ENCODE results near the gene APOBEC2.

Gene APOBEC2

DNA sequence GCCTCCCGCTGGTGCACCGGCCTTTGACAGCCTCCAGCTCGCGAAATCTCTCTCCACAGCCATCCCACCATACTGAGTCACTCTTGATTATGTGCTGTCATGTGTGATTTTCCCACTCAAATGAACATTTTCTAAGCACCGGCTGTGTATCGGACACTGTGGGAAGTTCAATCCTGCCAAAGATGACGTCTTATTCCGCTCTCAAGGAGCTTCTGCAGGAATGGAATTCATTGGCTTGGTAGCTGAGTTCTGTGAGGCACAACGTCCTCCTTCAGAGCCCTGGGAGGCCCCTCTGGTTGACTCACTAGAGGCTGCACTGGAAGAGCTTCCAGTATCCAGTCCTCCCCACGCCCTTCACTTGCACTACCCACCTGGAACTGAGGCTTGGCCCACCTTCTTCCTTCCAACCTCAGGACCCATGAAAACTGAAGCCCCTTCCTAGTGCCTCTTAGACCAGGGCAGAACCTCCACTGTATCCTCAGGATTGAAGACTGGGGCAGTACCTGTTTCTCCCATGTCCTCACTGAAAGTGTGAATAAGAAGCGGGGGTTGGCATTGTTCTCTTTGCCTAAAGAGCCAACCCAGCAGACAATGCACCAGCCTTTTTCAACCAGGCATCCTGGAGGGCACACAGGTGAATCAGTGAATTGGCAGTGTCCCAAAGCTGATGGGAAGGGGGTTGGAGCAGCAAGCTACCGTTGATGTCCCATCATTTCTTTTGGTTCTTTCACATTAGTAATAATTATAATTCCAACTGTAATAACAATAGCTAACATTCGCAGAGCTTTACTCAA is 15.7 kb upstream of the APOBEC2 start:
- DNase-seq (ENCODE audit: extremely low read depth in 1 of 2, low read depth in 1 of 2), result no peak

DNA sequence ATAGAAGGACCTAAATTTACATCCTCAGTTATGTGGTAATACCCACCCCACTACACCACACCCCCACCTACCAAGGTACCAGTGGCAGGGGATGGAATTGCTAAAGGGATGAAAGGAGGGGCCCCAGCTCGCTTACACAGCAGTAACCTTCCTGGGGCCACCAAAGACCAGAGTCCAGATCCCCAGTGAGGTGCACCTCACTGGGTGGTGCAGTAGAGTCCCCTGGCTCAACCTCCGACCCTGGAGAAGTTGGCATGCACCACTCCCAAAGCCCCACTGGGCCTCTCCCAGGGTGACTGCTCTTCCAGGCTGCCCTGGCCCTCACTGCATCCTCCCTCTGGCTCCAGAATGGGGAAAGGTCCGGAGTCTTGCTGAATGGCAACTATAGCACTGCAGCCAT is 14.8 kb upstream of the APOBEC2 start:
- DNase-seq (ENCODE audit: extremely low read depth in 1 of 2, low read depth in 1 of 2), result no peak

DNA sequence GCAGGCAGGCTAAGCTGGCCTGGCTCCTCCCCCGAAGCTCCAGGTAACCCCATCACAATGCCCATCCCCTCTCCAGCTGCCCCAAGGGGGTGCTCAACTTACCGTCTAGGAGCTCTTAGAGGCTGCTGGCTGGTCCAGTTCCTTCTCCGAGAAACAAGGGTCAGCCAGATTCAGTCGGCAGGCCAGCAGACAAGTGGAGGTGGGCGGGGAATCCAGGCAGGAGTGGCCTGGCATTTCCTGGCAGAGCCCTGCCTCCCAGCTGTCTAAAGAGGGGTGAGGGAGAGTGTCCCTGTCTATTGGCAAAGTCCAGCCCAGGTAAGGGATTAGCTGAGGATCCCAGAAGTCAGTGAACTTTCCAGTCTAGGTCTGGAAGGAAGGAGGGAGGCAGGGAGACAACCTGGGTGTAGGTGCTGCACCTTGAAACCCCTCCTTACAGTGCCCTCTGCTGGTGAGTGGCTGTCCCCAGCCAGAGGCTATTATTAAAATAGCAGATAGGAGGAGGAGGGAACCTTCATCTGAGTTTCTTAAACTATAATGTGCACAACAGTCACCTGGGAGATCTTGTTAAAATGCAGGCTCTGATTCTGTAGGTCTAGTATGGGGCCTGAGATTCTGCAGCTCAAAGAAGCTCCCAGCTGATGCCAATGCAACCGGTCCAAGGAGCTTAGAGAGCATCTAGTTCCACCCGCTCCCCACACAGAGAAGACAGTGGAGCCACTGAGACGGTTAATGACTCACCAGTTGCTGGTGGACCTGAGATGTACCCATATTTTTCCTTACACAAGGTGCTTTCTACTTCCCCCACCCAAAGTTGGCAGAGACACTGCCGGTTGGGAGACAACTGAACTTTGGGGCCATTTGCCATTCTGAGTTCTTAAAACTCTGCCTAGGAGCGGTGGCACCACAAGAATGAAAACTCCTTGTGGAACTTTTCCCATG is 13.7 kb upstream of the APOBEC2 start, which contains the start of gene UNC5CL:
Gene UNC5CL, minus strand, starts transcription at position 162 of the 939 bp plus-strand sequence. CDS start 4,147 bp downstream, outside the sequence.
- DNase-seq (ENCODE audit: extremely low read depth in 1 of 2, low read depth in 1 of 2), result peak in 1 of 2 donors; percentile 26

DNA sequence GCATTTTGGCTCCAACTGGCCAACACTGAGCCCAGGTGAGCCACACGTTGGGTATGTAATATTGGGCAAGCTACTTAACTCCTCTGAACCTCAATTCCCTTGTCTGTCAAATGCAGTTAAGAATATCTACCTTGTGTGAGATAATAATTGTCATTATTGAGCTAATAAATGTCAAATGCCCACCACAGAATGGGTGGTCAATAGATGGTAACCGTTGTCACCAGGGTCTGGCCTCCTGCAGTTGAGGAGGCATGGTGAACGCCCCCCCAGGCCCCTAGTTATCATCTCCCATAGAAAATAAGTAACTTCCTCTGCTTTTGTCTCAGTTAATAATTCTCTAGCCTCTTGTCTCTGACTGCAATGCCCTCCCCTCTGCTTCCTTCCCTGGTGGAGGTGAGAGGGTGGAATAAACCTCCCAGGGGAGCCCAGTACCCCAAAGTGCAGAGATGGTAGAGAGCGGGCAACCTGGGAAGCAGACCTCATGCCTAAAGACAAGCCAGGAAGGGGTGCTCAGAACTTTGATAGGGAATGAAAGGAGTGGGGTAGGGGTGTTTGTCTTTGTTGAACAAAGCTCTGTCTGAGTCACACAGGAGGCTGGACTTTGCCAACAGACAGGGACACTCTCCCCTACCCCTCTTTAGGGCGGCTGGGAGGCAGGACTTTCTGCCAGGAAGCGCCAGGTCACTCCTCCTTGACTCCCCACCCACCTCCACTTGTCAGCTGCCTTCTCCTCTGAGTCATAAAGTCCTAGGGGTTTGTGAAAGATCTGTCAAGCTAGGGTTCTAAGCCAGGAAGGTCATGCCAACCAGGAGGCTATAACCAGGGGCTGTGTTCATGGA is 12.7 kb upstream of the APOBEC2 start:
- peak in 1 of 2 donors; percentile 5 for DNase-seq (ENCODE audit: extremely low read depth in 1 of 2, low read depth in 1 of 2)

DNA sequence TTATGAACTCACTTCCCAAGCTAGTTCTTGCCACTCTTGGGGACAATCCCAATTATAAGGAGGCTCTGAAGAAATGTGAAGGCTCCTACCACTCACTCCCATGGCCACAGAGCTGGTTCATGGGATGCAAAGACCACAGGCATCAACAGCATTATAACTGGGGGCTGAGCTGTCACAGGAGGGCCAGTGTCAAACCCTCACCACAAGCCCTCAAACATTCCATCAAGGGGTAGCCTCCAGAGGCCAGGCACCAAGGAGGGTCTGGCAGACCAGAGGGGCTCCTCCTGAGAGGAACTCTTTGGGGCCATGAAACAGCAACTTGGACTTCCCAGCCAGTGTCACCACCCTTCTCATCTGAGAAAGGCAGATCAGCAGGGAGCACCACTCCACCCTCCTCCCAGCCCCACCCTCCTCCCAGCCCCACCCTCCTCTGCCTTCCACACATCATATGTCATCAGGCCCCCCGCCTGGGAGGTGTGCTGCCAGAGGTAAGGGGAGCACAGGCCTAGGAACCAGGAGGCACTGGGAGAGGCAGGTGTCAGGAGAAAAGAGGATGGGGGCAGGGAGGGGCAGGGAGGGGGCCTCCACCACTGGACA is 12.0 kb upstream of the APOBEC2 start:
- DNase-seq (ENCODE audit: extremely low read depth in 1 of 2, low read depth in 1 of 2), result no peak

DNA sequence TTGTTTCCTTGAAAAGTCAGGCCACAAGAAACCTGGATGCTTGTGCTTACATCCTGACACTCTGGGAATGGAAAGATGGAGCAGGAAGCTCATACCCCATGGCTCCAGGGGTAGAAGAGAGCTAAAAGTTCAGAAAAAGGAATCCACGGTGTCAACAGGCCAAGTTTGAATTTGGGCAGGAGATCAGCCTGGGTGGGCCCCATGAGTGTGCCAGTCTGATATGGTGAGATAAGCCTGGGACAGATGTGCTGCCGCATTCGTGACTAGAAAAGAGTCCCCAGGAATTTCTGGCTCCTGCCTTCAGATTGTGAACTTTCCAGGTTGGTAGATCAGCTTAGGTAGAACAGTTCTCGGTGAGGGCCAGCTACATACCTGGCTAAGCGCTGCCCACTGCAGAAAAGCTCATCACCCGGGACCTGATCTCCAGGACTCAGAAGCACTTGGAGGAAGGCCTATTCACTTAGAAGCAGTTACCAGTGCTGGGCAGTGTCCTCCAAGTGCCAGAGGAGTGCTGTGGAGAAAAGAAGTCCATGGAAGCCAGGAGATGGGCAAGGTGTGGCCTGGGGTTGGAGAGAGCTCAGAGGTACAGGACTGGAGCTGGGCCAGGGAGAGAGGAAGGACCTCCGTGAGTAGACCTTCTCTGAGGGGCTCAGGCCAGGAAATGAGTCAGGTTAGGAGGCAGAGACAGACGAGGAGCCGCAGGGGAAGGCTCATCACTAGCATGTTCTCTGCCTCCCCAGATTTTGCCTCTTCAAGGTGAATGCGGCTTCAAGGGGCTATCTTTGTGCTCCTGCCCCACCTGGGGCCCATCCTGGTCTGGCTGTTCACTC is 10.6 kb upstream of the APOBEC2 start, which contains the start of gene TSPO2:
Gene TSPO2, plus strand, starts transcription at position 242 of the 830 bp plus-strand sequence. Its CDS starts 519 bp downstream, at position 761.
- no peak for DNase-seq (ENCODE audit: extremely low read depth in 1 of 2, low read depth in 1 of 2)

DNA sequence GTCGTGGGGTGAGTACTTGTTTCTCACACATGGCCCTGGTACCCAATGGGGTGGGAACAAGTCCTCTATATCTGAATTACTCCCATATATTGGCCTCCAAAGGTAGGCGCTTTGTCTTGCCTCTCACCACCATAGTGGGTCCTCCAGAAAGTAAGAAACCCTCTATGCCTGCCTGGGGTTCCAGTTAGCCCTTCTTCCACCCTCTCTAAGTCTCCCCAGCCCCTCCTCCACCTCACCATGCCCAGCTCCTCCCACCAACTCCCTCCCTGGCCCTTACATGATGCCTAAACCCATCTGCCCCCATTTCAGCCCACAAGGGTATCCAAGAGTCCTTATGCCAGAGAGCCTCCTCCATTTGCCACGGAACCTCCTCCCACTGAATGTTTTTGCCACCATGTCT is 9.9 kb upstream of the APOBEC2 start:
- no peak for DNase-seq (ENCODE audit: extremely low read depth in 1 of 2, low read depth in 1 of 2)

DNA sequence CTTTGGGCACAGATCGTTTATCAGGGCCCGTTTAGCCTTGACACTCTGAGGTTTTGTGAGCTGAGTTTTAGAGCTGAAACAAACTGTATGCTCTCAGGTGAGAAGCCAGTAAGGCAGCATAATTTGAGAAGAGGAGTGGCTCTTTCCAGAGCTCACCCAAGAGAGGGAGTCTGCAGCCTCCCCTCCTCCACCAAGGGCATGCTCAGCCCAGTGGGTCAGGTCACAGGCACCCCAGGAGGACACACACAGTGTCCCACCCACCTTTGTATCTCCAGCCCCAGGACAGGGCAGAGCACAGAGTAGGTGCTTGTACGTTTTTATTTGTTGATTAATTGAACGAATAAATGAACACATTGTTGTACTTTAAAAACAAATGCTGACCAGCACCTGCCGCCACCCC is 7.3 kb upstream of the APOBEC2 start:
- no peak for DNase-seq (ENCODE audit: extremely low read depth in 1 of 2, low read depth in 1 of 2)

DNA sequence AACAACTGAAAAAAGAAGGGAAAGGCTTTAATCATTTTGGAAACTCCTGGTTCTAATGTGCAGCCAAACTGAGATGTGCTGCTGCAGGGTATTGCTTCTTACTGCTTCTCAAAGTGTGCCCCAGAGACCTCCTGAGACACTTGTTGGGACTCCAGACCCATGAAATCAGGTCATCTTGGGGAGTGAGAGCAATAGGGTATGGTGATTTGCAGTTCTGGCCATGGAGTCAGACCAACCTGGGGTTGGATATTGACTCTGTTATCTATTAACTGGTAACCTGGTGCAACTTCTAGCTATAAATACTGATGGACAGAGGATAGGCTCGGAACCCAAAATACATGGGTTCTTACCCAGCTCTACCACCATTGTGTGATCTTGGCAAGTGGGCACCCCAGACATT is 6.9 kb upstream of the APOBEC2 start:
- no peak for DNase-seq (ENCODE audit: extremely low read depth in 1 of 2, low read depth in 1 of 2)

DNA sequence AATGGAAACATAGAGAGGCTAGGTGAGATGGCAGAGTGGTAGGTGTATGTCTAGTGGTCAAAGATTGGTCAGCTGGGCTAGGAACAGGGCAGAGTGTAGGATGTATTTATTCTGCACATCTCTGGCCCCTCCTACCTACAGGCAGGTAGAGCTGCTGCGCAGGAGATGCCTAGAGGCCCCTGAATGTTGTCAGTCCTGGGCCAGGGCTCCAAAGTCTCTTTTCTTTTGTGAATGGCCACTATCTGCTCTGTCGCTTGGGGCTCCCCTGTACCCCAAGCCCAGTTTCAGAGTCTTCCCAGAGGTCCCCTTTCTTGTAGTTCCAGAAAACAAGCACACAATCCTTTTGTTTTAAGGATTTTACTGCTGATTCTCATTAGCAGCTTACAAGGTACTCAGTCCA is 5.7 kb upstream of the APOBEC2 start:
- DNase-seq (ENCODE audit: extremely low read depth in 1 of 2, low read depth in 1 of 2), result no peak

DNA sequence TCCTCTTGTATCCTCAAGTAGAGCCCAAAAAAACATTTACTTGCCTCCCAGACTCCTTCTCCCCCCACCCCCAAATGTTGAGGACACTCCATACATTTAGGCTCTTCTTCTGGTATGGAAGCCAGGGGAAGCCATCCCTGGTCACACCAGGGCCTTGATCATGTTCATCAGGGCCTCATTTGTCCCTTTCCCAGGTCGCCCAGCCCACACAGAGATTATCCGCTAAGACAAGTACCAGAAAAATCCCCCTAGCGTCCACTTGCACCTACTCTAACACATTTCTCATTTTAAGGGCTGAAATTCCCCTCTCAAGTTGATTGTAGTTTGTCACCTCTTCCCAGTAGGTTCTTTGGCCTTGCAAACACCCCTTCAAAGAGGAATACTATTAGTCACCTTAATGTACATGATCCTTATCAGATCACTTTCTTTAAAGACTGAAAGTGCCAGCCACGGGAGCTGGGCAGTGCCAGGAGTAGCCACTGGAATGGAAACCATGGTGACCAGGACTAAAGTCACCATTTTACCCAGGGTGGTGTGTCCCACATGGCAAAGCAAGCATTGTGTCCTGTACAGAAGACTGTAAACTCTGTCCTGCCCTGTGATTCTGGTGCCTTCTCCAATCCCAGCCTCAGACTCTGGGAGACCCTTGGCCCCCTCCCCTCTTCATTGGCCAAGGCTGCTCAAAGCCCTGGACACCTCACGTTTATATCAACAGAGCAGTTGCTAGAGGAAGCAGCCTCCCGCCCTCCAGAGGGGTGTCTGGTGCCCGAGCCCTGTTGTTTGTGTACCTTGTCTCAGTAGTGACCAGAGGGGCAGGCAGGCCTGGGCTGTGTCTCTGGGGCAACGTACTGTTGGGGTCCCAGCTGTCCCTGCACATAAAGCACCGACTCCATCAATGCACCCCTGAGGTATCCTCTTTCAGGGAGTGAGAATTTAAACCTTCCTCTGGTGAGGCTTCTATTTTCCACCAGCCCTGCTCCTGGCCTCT is 5.0 kb upstream of the APOBEC2 start:
- DNase-seq (ENCODE audit: extremely low read depth in 1 of 2, low read depth in 1 of 2), result no peak

DNA sequence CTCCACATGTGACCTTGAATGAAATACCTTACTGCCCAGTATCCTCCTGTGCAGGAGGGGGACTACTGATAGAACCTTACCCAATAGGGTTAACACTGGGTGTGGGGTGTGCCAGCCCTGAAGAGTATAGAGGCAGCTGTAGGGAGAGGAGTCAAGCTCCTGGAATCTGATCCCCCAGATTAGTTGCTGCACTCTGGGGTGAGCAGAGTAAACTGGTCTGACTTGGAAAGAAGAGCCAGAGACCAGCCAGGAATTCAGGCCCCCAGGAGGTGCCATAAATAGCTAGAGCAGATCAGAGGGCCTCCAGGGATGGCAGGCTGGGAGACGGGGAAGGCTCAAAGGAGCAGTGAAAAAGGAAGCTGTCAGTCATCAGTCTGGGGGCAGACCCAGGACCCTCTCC is 3.5 kb upstream of the APOBEC2 start:
- DNase-seq (ENCODE audit: extremely low read depth in 1 of 2, low read depth in 1 of 2), result no peak

DNA sequence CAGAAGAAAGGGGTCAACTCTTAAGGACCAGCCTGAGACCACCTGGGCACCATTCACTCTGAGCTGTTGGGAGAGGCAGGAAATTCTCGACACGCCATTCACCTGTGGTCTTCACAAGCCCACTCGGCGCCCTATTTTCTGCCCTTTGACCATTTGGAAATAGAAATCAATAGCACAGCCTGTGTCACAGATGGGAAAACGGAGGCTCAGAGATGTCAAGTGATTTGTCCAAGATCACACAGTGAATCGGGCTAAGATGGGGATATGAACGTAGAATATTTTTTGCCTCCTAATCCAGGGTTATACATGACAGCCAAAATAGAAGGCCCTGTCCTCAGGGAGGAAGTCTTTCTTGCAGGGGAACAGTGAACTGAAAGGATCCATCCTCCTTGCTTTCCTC is 3.0 kb upstream of the APOBEC2 start:
- no peak for DNase-seq (ENCODE audit: extremely low read depth in 1 of 2, low read depth in 1 of 2)

DNA sequence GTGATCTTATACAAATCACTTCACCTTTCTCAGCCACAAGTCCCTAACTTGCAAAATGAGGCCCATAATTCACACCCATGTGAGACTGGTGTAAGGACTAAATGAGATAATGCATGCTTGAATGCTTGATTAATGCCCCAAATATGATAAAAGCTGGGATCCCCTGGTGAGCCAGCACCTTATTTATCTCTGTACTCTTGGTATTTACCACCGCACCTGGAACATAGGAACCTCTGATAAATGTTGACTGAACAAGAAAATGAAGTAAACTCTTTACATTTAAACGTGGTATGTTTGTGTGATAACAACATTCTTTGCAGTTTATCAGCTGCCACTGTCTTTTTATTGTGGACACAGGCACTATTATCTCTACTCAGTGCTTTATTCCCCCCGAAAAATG is 2.5 kb upstream of the APOBEC2 start:
- DNase-seq (ENCODE audit: extremely low read depth in 1 of 2, low read depth in 1 of 2), result no peak

DNA sequence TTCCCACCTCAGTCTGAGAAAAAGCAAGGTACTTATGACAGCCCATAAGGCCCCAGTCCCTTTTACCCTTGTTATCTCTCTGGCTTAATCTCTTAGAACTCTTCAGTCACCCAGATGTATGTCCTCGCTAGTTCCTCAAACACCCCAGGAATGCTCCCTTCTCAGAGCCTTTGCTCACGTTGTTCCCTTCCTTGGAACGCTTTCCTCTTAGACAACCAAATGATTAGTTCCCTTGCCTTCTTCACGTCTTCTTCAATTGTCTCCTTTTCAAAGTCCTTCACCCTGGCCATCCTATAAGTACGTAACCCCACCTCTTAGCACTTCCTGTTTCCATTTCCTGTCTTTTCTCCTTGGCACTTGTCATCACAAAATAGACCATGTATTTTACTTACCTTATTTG is 1.1 kb upstream of the APOBEC2 start:
- DNase-seq (ENCODE audit: extremely low read depth in 1 of 2, low read depth in 1 of 2), result no peak

DNA sequence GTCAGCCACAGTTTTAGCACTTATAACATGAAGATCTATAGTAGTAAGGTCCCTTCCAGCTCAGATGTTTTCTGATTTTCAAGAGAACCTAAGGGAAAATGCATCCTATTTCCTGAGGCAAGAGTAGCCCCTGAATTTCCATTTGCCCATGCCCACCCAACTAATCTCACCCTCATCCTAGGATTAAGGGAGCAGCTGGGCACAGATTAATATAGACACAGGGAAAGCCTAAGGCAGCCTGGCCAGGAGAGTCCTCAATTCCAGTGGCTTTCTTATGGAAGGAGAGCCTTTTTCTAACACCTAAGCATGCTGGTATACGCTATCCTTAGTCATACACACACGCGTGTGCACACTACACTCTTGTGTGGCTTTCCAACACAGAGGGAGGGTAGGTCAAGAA is 1.5 kb downstream of the APOBEC2 start:
- no peak for DNase-seq (ENCODE audit: extremely low read depth in 1 of 2, low read depth in 1 of 2)

DNA sequence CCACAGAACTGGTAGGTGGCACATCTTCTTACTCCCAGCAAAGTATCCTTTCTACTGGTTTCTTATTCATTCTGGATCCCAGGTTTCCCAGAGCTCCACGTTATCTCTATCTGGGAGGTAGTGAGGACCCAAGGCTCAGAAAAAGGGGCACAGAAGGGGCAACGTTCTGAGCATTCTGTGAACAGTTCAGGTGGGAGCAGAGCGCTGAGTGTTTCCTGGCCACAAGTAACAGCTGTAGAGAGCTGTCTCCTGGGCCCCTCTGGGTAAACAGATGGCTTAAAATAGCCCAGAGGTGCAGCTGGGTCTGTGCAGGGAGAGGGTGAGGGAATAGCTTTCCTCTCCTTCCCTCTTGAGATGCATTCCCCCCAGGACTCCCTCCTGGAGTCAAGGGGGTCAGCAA is 2.1 kb downstream of the APOBEC2 start:
- no peak for DNase-seq (ENCODE audit: extremely low read depth in 1 of 2, low read depth in 1 of 2)

DNA sequence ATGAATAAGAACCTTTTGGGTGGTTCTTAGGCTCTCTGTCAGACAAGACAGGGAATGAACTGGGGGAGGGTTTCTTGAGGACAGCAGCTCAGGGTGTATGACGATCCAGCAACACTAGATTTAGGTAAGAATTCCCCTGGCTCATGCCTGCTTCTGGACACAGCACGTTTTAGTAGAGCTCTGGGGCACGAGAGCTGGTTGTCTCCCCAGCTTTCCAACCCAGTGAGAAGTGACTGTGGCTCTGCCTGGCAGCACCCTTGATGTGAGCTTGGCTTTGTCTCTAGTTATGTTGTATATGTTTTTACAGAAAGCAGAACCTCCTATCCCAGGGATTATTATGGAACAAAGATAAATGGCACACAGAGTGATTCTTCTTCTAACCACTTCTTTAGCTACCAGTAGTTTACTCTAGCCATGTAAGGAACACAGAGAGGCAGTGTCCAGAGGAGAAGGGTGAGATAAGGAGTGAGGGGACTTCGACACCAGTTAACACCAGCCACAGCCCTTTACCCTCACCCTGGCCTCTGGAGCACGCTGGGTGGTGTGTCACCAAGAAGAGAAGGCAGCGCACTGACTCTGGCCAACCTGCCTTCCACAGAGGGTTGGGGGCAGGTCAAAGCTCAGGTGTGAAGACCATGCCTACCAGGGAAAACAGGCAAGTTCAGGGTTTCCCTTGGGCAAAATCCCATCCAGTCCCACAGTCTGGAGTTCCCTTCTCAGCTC is 3.9 kb downstream of the APOBEC2 start:
- no peak for DNase-seq (ENCODE audit: extremely low read depth in 1 of 2, low read depth in 1 of 2)

Measured in stimulated activated CD8-positive, alpha-beta memory T cell treated with anti-CD3 and anti-CD28 coated beads, Interleukin-7, amount 100 ng/mL, for 48 hours (primary cell).